Sigmoid colon (tissue), 7 donors: ENCODE data around the gene C17orf100. TPM values are rescaled to one million over a fixed set of nuclear protein-coding genes. Genes with fewer than 3 reads are reported as not detected.

Experiments used
- DNase-seq: peaks from one replicate; pipeline ENCODE4 v3.0.0-alpha.2; 2019
- H3K27ac ChIP-seq, 4 donors: fragments of 200-600 bp; sonication (generic); one replicate each; pipeline ENCODE4 v1.5.1; 2016 to 2019; ENCODE audit warnings: mild to moderate bottlenecking in 1 of 4
- H3K27me3 ChIP-seq, 3 donors: fragments of 200-600 bp; sonication (generic); one replicate each; pipeline ENCODE4 v1.5.1; 2019; ENCODE audit warnings: mild to moderate bottlenecking in 1 of 3
- H3K36me3 ChIP-seq, 4 donors: fragments of 200-600 bp; sonication (generic); one replicate each; pipeline ENCODE4 v1.5.1; 2016 to 2019
- H3K4me1 ChIP-seq, 4 donors: fragments of 200-600 bp; sonication (generic); one replicate each; pipeline ENCODE4 v1.5.1; 2017 to 2019
- H3K4me3 ChIP-seq, 4 donors: fragments of 200-600 bp; sonication (generic); one replicate each; pipeline ENCODE4 v1.5.1; 2017 to 2019; ENCODE audit warnings: mild to moderate bottlenecking in 2 of 4, moderate library complexity in 1 of 4
- H3K9me3 ChIP-seq, 4 donors: fragments of 200-600 bp in 3 of 4; sonication (generic) in 3 of 4; one replicate each; pipeline versions ENCODE4 v1.5.1 to v1.6.1; 2013 to 2019
- EP300 ChIP-seq, 4 donors: sonication (generic); formaldehyde crosslinking; IDR thresholded peaks; one replicate each; pipeline ENCODE4 v1.6.1; 2017; ENCODE audit warnings: antibody characterized with exemption in 4 of 4
- POLR2A ChIP-seq, 2 donors: fragments of 450-650 bp; IDR thresholded peaks; one replicate each; pipeline ENCODE4 v1.6.1; 2016; ENCODE audit warnings: antibody characterized with exemption in 2 of 2, mild to moderate bottlenecking in 2 of 2, moderate library complexity in 2 of 2
- POLR2AphosphoS5 ChIP-seq, 4 donors: sonication (generic); formaldehyde crosslinking; IDR thresholded peaks; one replicate each; pipeline ENCODE4 v1.6.1; 2017; ENCODE audit warnings: antibody characterized with exemption in 4 of 4
- WGBS, 2 donors: extraction: QIAGEN DNeasy Blood & Tissue Kit; methylation state at CpG; one replicate each; pipeline ENCODE4 v1.1.7; 2013; 5-methylcytosine and 5-hydroxymethylcytosine counted together
- intact Hi-C: fragments of 100-400 bp; cut with DNase I; formaldehyde crosslinking; loops from one replicate; pipeline ENCODE4 v1.15.1; 2023
- polyA plus RNA-seq, 3 donors: library from polyadenylated mRNA; stranded (reverse); fragments of 200-250 nt; gene quantifications; one replicate each; pipeline ENCODE4 v1.2.3, GENCODE V29; 2013
- total RNA-seq, 4 donors: library from RNA; depleted of rRNA; stranded (reverse); fragments of >200 nt; gene quantifications; one replicate each; pipeline ENCODE4 v1.1.0, GENCODE V29; 2016
- TF ChIP-seq, protein P1 (sequence below), 4 experiments: fragments of 450-650 bp in 3 of 4; fragments of 200-600 bp in 1 of 4; IDR thresholded peaks; one replicate each; pipeline ENCODE4 v1.5.1; 2016 to 2019; ENCODE audit warnings: antibody characterized with exemption in 4 of 4, mild to moderate bottlenecking in 3 of 4, moderate library complexity in 2 of 4
- donor health status: healthy with polysubstance abuse.
- donor health status: Bipolar disorder and iron deficiency.
- donor health status: healthy.

C17orf100 gene
- total and polyA plus RNA-seq, 7 donors = 0.81 to 4.2 (median 2.1) TPM

DNA sequence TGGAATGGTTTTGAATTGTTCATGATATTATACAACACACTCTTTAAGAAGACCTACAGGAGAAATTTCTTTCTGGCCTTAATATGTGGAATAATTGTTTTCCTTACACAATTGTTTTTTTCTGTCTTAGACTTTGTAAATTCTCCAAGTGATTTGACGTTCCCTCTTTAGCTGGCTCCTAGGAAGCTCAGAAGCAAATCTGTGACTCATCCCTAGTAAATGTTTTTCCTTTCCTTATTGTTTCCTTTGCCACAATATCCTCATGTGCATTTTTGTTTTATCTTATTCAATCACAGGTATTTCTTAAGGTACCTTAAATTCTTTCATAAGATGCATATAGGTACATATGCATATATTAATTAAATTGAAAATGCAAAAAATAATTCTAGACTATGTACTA, 24.5 kb upstream of the C17orf100 start:
- Histone ChIP-seq H3K36me3 (peaks cover 0 to 66% (median 13%) of the 10 kb centered on the region in 4 donors), H3K27ac (no peak overlapping the region), H3K4me3 (no peak overlapping the region), H3K9me3 (no peaks in the 10 kb centered on the region), H3K4me1 (no peaks in the 10 kb centered on the region), H3K27me3 (no peaks in the 10 kb centered on the region)
- DNase-seq = no peak
- TF ChIP-seq, protein P1, sequence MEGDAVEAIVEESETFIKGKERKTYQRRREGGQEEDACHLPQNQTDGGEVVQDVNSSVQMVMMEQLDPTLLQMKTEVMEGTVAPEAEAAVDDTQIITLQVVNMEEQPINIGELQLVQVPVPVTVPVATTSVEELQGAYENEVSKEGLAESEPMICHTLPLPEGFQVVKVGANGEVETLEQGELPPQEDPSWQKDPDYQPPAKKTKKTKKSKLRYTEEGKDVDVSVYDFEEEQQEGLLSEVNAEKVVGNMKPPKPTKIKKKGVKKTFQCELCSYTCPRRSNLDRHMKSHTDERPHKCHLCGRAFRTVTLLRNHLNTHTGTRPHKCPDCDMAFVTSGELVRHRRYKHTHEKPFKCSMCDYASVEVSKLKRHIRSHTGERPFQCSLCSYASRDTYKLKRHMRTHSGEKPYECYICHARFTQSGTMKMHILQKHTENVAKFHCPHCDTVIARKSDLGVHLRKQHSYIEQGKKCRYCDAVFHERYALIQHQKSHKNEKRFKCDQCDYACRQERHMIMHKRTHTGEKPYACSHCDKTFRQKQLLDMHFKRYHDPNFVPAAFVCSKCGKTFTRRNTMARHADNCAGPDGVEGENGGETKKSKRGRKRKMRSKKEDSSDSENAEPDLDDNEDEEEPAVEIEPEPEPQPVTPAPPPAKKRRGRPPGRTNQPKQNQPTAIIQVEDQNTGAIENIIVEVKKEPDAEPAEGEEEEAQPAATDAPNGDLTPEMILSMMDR (IDR thresholded peaks at IDR 0.05) = no peak
- TF ChIP-seq POLR2A (IDR thresholded peaks at IDR 0.05) (no peak), POLR2AphosphoS5 (IDR thresholded peaks at IDR 0.05) (no peak), EP300 (IDR thresholded peaks at IDR 0.05) (no peak)
- 33 to 63% methylated on average over 1 of the region's 1 CpG for WGBS, 2 donors
- intact Hi-C loops = no loop called here

DNA sequence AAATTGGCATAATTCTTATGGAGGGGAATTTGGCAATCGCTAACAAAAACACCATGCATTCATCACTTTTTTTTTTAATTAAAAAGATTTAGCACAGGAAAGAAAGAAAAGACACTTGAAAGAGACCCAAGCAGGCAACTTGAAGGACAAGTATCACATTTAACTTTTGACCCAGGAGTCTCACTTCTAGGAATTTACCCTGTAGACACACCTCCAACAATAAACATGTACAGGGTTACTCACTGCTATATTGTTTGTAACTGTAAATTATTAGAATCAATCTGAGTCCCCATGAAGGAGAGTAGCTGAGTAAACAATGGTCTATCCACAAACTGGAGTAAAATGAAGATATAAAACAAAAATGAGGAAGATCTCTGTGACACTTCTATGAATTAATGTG, 21.2 kb upstream of the C17orf100 start:
- H3K36me3 ChIP-seq = peaks cover 0 to 72% (median 23%) of the 10 kb centered on the region in 4 donors
- no peak overlapping the region for H3K27ac ChIP-seq
- no peaks in the 10 kb centered on the region for H3K9me3 ChIP-seq
- H3K27me3 ChIP-seq = no peaks in the 10 kb centered on the region
- no peak for DNase-seq
- intact Hi-C loops = no loop called here
- WGBS, 2 donors = 96 to 98% methylated on average over 1 of the region's 1 CpG
- no peak for TF ChIP-seq EP300 (IDR thresholded peaks at IDR 0.05)
- no peak for TF ChIP-seq POLR2AphosphoS5 (IDR thresholded peaks at IDR 0.05)
- no peak for TF ChIP-seq POLR2A (IDR thresholded peaks at IDR 0.05)
- TF ChIP-seq, protein P1 (IDR thresholded peaks at IDR 0.05) = no peak
- H3K4me3 ChIP-seq = no peak overlapping the region
- H3K4me1 ChIP-seq = no peaks in the 10 kb centered on the region

DNA sequence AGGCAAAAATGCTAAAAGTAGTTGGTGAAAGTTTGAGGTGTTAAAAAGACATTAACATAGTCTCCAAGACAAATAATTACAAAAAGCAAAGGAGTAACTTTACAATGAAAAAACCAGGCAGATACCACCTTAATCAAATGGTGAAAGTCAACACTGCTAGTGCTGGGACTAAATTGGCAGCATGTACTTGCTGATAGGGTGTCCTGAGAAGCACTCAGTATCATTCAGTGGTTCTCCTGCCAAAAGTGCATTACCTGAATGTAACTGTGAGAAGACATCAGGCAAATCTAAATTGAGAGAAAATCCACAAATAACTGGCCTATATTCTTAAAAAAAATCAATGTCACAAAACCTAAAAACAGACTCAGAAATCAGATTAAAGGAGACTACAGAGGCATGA, 19.0 kb upstream of the C17orf100 start:
- DNase-seq = no peak
- H3K36me3 ChIP-seq = peaks cover 0 to 58% (median 23%) of the 10 kb centered on the region in 4 donors
- intact Hi-C loops = no loop called here

DNA sequence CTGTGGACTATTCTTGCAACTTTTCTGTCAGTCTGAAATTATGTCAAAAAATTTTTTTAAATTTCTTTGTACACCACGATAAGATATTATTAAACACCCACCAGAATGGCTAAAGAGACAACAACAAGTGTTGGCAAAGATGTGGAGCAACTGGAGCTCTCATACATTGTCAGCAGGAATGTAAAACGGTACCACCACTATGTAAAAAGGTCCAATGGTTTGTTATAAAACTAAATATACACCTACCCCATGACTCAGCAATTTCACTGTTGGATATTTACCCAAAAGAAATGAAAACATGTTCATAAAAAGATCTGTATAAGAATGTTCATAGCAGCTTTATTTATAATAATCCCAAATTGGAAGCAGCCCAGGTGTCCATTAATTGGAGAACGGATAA, 18.3 kb upstream of the C17orf100 start:
- DNase-seq = no peak
- WGBS, 2 donors = 97 to 98% methylated on average over 3 of the region's 3 CpGs
- TF ChIP-seq POLR2AphosphoS5 (IDR thresholded peaks at IDR 0.05) = no peak
- no peak for TF ChIP-seq EP300 (IDR thresholded peaks at IDR 0.05)
- no peak for TF ChIP-seq POLR2A (IDR thresholded peaks at IDR 0.05)
- TF ChIP-seq, protein P1 (IDR thresholded peaks at IDR 0.05) = no peak
- Histone ChIP-seq H3K4me3 (no peak overlapping the region), H3K4me1 (peaks cover 0 to 16% (median 5%) of the 10 kb centered on the region in 4 donors), H3K36me3 (peaks cover 0 to 51% (median 20%) of the 10 kb centered on the region in 4 donors), H3K27ac (no peak overlapping the region), H3K9me3 (no peaks in the 10 kb centered on the region), H3K27me3 (no peaks in the 10 kb centered on the region)
- intact Hi-C loops = no loop called here

More for the DNA sequence above, 19.0 kb upstream of the C17orf100 start:
- Histone ChIP-seq H3K27me3 (no peaks in the 10 kb centered on the region), H3K27ac (no peak overlapping the region), H3K9me3 (no peaks in the 10 kb centered on the region), H3K4me1 (peaks cover 0 to 9% (median 3%) of the 10 kb centered on the region in 4 donors), H3K4me3 (no peak overlapping the region)
- TF ChIP-seq POLR2A (IDR thresholded peaks at IDR 0.05) (no peak), EP300 (IDR thresholded peaks at IDR 0.05) (no peak), POLR2AphosphoS5 (IDR thresholded peaks at IDR 0.05) (no peak)
- TF ChIP-seq, protein P1 (IDR thresholded peaks at IDR 0.05) = no peak

DNA sequence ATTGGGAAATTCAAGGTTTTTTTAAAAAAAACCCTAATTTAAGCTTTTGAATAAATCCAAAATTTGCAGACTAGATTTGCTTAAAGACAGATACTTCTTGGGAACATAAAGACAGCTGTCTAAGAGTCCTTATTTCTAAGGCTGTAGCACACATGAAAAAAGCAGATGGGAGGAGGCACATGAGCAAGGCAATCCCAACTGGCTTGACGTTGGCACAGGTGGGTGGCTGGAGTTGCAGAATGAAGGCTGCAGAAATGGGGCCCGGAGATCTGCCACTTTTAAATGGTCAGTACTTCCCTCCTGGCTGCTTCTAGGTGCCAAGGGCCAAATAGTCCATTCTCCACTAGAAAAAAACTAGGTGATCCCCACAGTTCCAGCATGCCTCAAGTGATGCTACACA, 15.5 kb upstream of the C17orf100 start:
- TF ChIP-seq, protein P1 (IDR thresholded peaks at IDR 0.05) = no peak
- TF ChIP-seq POLR2AphosphoS5 (IDR thresholded peaks at IDR 0.05) (no peak), POLR2A (IDR thresholded peaks at IDR 0.05) (no peak), EP300 (IDR thresholded peaks at IDR 0.05) (no peak)
- DNase-seq = no peak
- H3K36me3 ChIP-seq = peaks cover 0 to 36% (median 20%) of the 10 kb centered on the region in 4 donors
- no peaks in the 10 kb centered on the region for H3K9me3 ChIP-seq
- H3K4me3 ChIP-seq = no peak overlapping the region
- H3K27ac ChIP-seq = no peak overlapping the region
- H3K27me3 ChIP-seq = no peaks in the 10 kb centered on the region
- 72 to 87% methylated on average over 2 of the region's 2 CpGs for WGBS, 2 donors
- peaks cover 0 to 31% (median 22%) of the 10 kb centered on the region in 4 donors for H3K4me1 ChIP-seq
- intact Hi-C loops = no loop called here
